Measurements from ENCODE around the gene KLF1.

- TF ChIP-seq CTCF (IDR thresholded peaks at IDR 0.05): peak; percentile 56 to 82 (median 70)
- TF ChIP-seq EP300 (IDR thresholded peaks at IDR 0.05): no peak
- TF ChIP-seq POLR2A (IDR thresholded peaks at IDR 0.05): no peak
Observed at GRCh38 chr19:12884926-12885748, 1.9 kb downstream of the KLF1 start.

Measured in upper lobe of left lung (tissue), 4 donors.